OCI-LY7 (cell line): Measurements from ENCODE around the gene ARFGEF3. TPM values are rescaled to one million over a fixed set of nuclear protein-coding genes. Genes with fewer than 3 reads are reported as not detected.

ENCODE experiments used
- BruUV-seq: library from RNA; stranded (reverse); fragments of 400-500 nt; replicated peaks from 2 replicates; lab custom pipeline; 2021; lab: Mats Ljungman, UMichigan
- CTCF ChIA-PET: fragments of 300-600 bp; sonication (Branson Sonifier 250); formaldehyde crosslinking; loops from one replicate; lab custom pipeline; 2022; ENCODE audit warnings: antibody characterized with exemption; ENCODE audit not compliant: unreplicated experiment; lab: Charles Lee
- POLR2A ChIA-PET: fragments of 300-600 bp; sonication (Branson Sonifier 250); formaldehyde crosslinking; loops from one replicate; lab custom pipeline; 2022; ENCODE audit warnings: antibody characterized with exemption; lab: Charles Lee
- DNase-seq: peaks from one replicate; pipeline ENCODE4 v3.0.0-alpha.2; 2015; ENCODE audit warnings: low spot score
- H2AFZ ChIP-seq: fragments of 200-600 bp; sonication (generic), shearing (Covaris generic); 2 replicates; pipeline ENCODE4 v1.6.1; 2014; ENCODE audit warnings: mild to moderate bottlenecking, antibody characterized with exemption, low read length, moderate library complexity
- H3K27ac ChIP-seq: fragments of 200-600 bp; sonication (generic); 2 replicates; pipeline ENCODE4 v1.5.1; 2014; ENCODE audit warnings: mixed run types, low read depth, mild to moderate bottlenecking, moderate library complexity, low read length, inconsistent platforms; ENCODE audit not compliant: poor library complexity, severe bottlenecking
- H3K36me3 ChIP-seq: fragments of 200-600 bp; sonication (generic); 2 replicates; pipeline ENCODE4 v1.6.1; 2014; ENCODE audit warnings: mild to moderate bottlenecking, antibody characterized with exemption, low read length, moderate library complexity, mixed read lengths; ENCODE audit not compliant: insufficient read depth
- H3K4me1 ChIP-seq: fragments of 200-600 bp; sonication (generic); 2 replicates; pipeline ENCODE4 v1.5.1; 2014; ENCODE audit warnings: mild to moderate bottlenecking, low read length; ENCODE audit not compliant: insufficient read depth, poor library complexity, severe bottlenecking
- H3K4me2 ChIP-seq: fragments of 200-600 bp; sonication (generic); 2 replicates; pipeline ENCODE4 v1.6.1; 2014; ENCODE audit warnings: mild to moderate bottlenecking, low read length
- H3K4me3 ChIP-seq: fragments of 200-600 bp; sonication (generic); 2 replicates; pipeline ENCODE4 v1.5.1; 2014; ENCODE audit warnings: mild to moderate bottlenecking, low read depth, low read length; ENCODE audit not compliant: poor library complexity, severe bottlenecking
- H3K79me2 ChIP-seq: fragments of 200-600 bp; sonication (generic); 2 replicates; pipeline ENCODE4 v1.6.1; 2016; ENCODE audit warnings: low read depth, mild to moderate bottlenecking, low read length, moderate library complexity, mixed read lengths; ENCODE audit not compliant: insufficient read depth
- H3K9me2 ChIP-seq: fragments of 200-600 bp; sonication (generic); 2 replicates; pipeline ENCODE4 v1.6.1; 2016; ENCODE audit warnings: mild to moderate bottlenecking, low read length, mixed read lengths; ENCODE audit not compliant: insufficient read depth
- H3K9me3 ChIP-seq: fragments of 200-600 bp; sonication (generic); 2 replicates; pipeline ENCODE4 v1.6.1; 2014; ENCODE audit warnings: mild to moderate bottlenecking, mixed run types, low read length, mixed read lengths
- H4K20me1 ChIP-seq: fragments of 200-600 bp; sonication (generic); 2 replicates; pipeline ENCODE4 v1.6.1; 2014; ENCODE audit warnings: mild to moderate bottlenecking, antibody characterized with exemption, low read length, moderate library complexity, mixed read lengths; ENCODE audit not compliant: insufficient read depth
- CTCF ChIP-seq: fragments of 200-600 bp; sonication (generic); conservative IDR thresholded peaks from 2 replicates; pipeline ENCODE4 v1.5.1; 2014; ENCODE audit warnings: mild to moderate bottlenecking, antibody characterized with exemption, low read length, moderate library complexity, mixed read lengths
- EZH2phosphoT487 ChIP-seq: fragments of 200-600 bp; sonication (generic); IDR thresholded peaks from 2 replicates; pipeline ENCODE4 v1.6.1; 2018; ENCODE audit warnings: low read depth, borderline replicate concordance, mild to moderate bottlenecking, mixed run types, antibody characterized with exemption, low read length, moderate library complexity, mixed read lengths
- intact Hi-C: fragments of 100-400 bp; cut with micrococcal nuclease; formaldehyde crosslinking; loops from one replicate; pipeline ENCODE4 v1.10.0; 2022; ENCODE audit not compliant: unreplicated experiment
- total RNA-seq, 2 experiments: library from RNA; depleted of rRNA in 1 of 2; stranded (reverse); fragments of >200 nt in 1 of 2; shearing (Covaris generic) in 1 of 2; gene quantifications; 2 replicates each; pipeline ENCODE4 v1.2.3, GENCODE V29; 2014 to 2022

ARFGEF3 gene
- total RNA-seq, 2 experiments from 2014 or later: not detected

- H3K4me3 ChIP-seq: no peak overlapping the region
- intact Hi-C loops: no loop called here
- H3K4me1 ChIP-seq: no peaks in the 10 kb centered on the region
- no peaks in the 10 kb centered on the region for H3K9me2 ChIP-seq
- no peaks in the 10 kb centered on the region for H4K20me1 ChIP-seq
- POLR2A ChIA-PET: no interaction called here
- no peak for TF ChIP-seq EZH2phosphoT487
- no peak for TF ChIP-seq CTCF
- H3K4me2 ChIP-seq: no peak overlapping the region
- H3K9me3 ChIP-seq: no peaks in the 10 kb centered on the region
- H3K79me2 ChIP-seq: no peaks in the 10 kb centered on the region
- BruUV-seq: no TSS peak
- CTCF ChIA-PET: no interaction called here
- no peak for DNase-seq
- no peak overlapping the region for H2AFZ ChIP-seq
- no peak overlapping the region for H3K27ac ChIP-seq
- H3K36me3 ChIP-seq: no peaks in the 10 kb centered on the region
These were observed 135.0 kb downstream of the ARFGEF3 start for GRCh38 chr6:138296786-138297185.

GRCh38 chr6:138297761-138298298, 136.1 kb downstream of the ARFGEF3 start:
- H3K36me3 ChIP-seq: no peaks in the 10 kb centered on the region
- no peak overlapping the region for H3K4me2 ChIP-seq
- CTCF ChIA-PET: interaction anchor here (1.1 kb wide), 1 partner anchor 39 kb away, joined by 3 read pairs; no protein-coding TSS in a partner anchor
- POLR2A ChIA-PET: interaction anchor here (1.2 kb wide), 1 partner anchor 92 kb away, joined by 3 read pairs; no protein-coding TSS in a partner anchor
- H3K9me2 ChIP-seq: no peaks in the 10 kb centered on the region
- no TSS peak for BruUV-seq
- intact Hi-C loops: no loop called here
- TF ChIP-seq CTCF (no peak), EZH2phosphoT487 (no peak)
- H3K79me2 ChIP-seq: no peaks in the 10 kb centered on the region
- DNase-seq: no peak
- H3K4me3 ChIP-seq: no peak overlapping the region
- H3K27ac ChIP-seq: no peak overlapping the region
- H3K4me1 ChIP-seq: no peaks in the 10 kb centered on the region
- no peaks in the 10 kb centered on the region for H4K20me1 ChIP-seq
- no peaks in the 10 kb centered on the region for H3K9me3 ChIP-seq
- H2AFZ ChIP-seq: no peak overlapping the region

- Histone ChIP-seq H3K4me1 (no peaks in the 10 kb centered on the region), H3K27ac (no peak overlapping the region), H3K79me2 (no peaks in the 10 kb centered on the region), H3K9me3 (no peaks in the 10 kb centered on the region), H3K36me3 (no peaks in the 10 kb centered on the region), H3K4me2 (no peak overlapping the region), H3K9me2 (no peaks in the 10 kb centered on the region), H4K20me1 (no peaks in the 10 kb centered on the region), H3K4me3 (no peak overlapping the region), H2AFZ (no peak overlapping the region)
- DNase-seq: no peak
- BruUV-seq: no TSS peak
- intact Hi-C loops: no loop called here
- CTCF ChIA-PET: no interaction called here
- POLR2A ChIA-PET: no interaction called here
- TF ChIP-seq EZH2phosphoT487: no peak
- no peak for TF ChIP-seq CTCF
These were observed 138.7 kb downstream of the ARFGEF3 start for GRCh38 chr6:138300469-138300868.
